Measurements from ENCODE around the gene C12orf42.

- TF ChIP-seq SUZ12 (IDR thresholded peaks at IDR 0.05; ENCODE audit: extremely low read depth, insufficient read depth, insufficient read length) = no peak
- TF ChIP-seq ZNF274 (IDR thresholded peaks at IDR 0.05; ENCODE audit: low read depth, low read length) = no peak
- no peak for TF ChIP-seq YY1 (IDR thresholded peaks at IDR 0.05; ENCODE audit: insufficient read depth, insufficient read length)
Measured at GRCh38 chr12:103515341-103515740, 19.6 kb upstream of the C12orf42 start.
